Globus pallidus (tissue), 1 donor: ENCODE measurements around the gene ERGIC3.

Source experiments
- DNase-seq: peaks from one replicate; pipeline ENCODE4 v3.0.0-alpha.2; 2015; ENCODE audit warnings: low spot score

Gene ERGIC3

GRCh38 chr20:35541783-35542662 lies at the start of gene ERGIC3:
TSS of gene ERGIC3 (plus strand) at chr20:35542078. CDS start at chr20:35542098, 20 bp downstream.
- peak; percentile 92 for DNase-seq

GRCh38 chr20:35492352-35492751 lies 49.5 kb upstream of the ERGIC3 start:
- no peak for DNase-seq

- DNase-seq, result no peak
These were observed 45.4 kb upstream of the ERGIC3 start for GRCh38 chr20:35496481-35496880.

GRCh38 chr20:35497320-35497719 lies 44.6 kb upstream of the ERGIC3 start:
- DNase-seq, result no peak

- peak; percentile 82 for DNase-seq
These were observed 44.1 kb upstream of the ERGIC3 start for GRCh38 chr20:35497780-35498189.

GRCh38 chr20:35499271-35499670 lies 42.6 kb upstream of the ERGIC3 start:
- DNase-seq, result no peak

- DNase-seq, result no peak
These were observed 39.5 kb upstream of the ERGIC3 start for GRCh38 chr20:35502352-35502751.

- DNase-seq, result no peak
These were observed 38.6 kb upstream of the ERGIC3 start for GRCh38 chr20:35503281-35503680.

GRCh38 chr20:35503841-35504561 lies 37.9 kb upstream of the ERGIC3 start:
- no peak for DNase-seq

GRCh38 chr20:35504751-35505150 lies 37.1 kb upstream of the ERGIC3 start:
- no peak for DNase-seq

- no peak for DNase-seq
These were observed 35.7 kb upstream of the ERGIC3 start for GRCh38 chr20:35506179-35506578.

GRCh38 chr20:35506872-35507638 lies 34.8 kb upstream of the ERGIC3 start:
- no peak for DNase-seq

GRCh38 chr20:35508493-35509218 lies 33.2 kb upstream of the ERGIC3 start:
- no peak for DNase-seq

- no peak for DNase-seq
These were observed 30.7 kb upstream of the ERGIC3 start for GRCh38 chr20:35510951-35511735.

- no peak for DNase-seq
These were observed 30.0 kb upstream of the ERGIC3 start for GRCh38 chr20:35511814-35512420.

- DNase-seq, result no peak
These were observed 27.4 kb upstream of the ERGIC3 start for GRCh38 chr20:35514371-35514932.

- DNase-seq, result no peak
These were observed 26.5 kb upstream of the ERGIC3 start for GRCh38 chr20:35515341-35515740.

GRCh38 chr20:35515949-35516645 lies 25.8 kb upstream of the ERGIC3 start:
- no peak for DNase-seq

GRCh38 chr20:35517125-35517524 lies 24.8 kb upstream of the ERGIC3 start:
- no peak for DNase-seq
